ENCODE measurements around the gene PSTK.

PSTK gene

DNA sequence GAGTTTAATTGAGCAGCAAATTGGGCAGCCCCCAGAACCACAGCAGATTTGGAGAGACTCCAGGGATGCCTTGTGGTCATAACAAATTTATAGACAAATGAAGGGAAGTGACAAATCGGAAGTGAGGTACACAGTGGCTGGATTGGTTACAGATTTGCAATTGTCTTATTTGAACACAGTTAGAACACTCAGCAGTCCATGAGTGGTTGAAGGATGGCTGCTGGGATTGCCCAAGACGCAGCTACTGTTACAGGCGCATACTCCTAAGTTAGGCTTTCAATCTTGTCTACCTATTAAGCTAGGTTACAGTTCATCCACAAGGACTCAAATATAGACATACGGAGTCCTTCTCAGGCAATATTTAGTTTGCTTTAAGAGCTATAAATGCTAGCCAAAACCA is 36.0 kb downstream of the PSTK start:
- Histone ChIP-seq H3K27me3 (ENCODE audit: insufficient read depth, low read length, poor library complexity, severe bottlenecking) (no peaks in the 10 kb centered on the region), H3K4me1 (ENCODE audit: insufficient read depth, low read length, poor library complexity, severe bottlenecking) (no peaks in the 10 kb centered on the region), H3K9ac (ENCODE audit: low read depth, low read length, poor library complexity, severe bottlenecking) (no peak overlapping the region), H3K4me2 (ENCODE audit: low read depth, low read length, poor library complexity, severe bottlenecking) (no peak overlapping the region), H2AFZ (ENCODE audit: low read length) (no peak overlapping the region), H3K36me3 (ENCODE audit: insufficient read depth, low read length) (no peaks in the 10 kb centered on the region), H3F3A (ENCODE audit: low read depth) (no peaks in the 10 kb centered on the region), H4K20me1 (ENCODE audit: insufficient read depth, low read length, poor library complexity, severe bottlenecking) (no peaks in the 10 kb centered on the region), H3K79me2 (ENCODE audit: insufficient read depth, low read length) (no peaks in the 10 kb centered on the region), H3K9me2 (replicated peaks; ENCODE audit: low read depth, low read length) (no peaks in the 10 kb centered on the region), H3K9me3 (ENCODE audit: insufficient read depth, low read depth, low read length) (no peaks in the 10 kb centered on the region), H3K4me3 (ENCODE audit: low read length, poor library complexity, severe bottlenecking) (no peak overlapping the region)
- TF ChIP-seq, protein P1, sequence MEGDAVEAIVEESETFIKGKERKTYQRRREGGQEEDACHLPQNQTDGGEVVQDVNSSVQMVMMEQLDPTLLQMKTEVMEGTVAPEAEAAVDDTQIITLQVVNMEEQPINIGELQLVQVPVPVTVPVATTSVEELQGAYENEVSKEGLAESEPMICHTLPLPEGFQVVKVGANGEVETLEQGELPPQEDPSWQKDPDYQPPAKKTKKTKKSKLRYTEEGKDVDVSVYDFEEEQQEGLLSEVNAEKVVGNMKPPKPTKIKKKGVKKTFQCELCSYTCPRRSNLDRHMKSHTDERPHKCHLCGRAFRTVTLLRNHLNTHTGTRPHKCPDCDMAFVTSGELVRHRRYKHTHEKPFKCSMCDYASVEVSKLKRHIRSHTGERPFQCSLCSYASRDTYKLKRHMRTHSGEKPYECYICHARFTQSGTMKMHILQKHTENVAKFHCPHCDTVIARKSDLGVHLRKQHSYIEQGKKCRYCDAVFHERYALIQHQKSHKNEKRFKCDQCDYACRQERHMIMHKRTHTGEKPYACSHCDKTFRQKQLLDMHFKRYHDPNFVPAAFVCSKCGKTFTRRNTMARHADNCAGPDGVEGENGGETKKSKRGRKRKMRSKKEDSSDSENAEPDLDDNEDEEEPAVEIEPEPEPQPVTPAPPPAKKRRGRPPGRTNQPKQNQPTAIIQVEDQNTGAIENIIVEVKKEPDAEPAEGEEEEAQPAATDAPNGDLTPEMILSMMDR (conservative IDR thresholded peaks at IDR 0.05; ENCODE audit: low read length) = no peak
- no peak for TF ChIP-seq EZH2phosphoT487 (IDR thresholded peaks at IDR 0.05; ENCODE audit: borderline replicate concordance)

- Histone ChIP-seq H3F3A (ENCODE audit: low read depth) (no peaks in the 10 kb centered on the region), H3K36me3 (ENCODE audit: insufficient read depth, low read length) (no peaks in the 10 kb centered on the region), H4K20me1 (ENCODE audit: insufficient read depth, low read length, poor library complexity, severe bottlenecking) (no peaks in the 10 kb centered on the region), H3K9ac (ENCODE audit: low read depth, low read length, poor library complexity, severe bottlenecking) (no peak overlapping the region), H3K4me1 (ENCODE audit: insufficient read depth, low read length, poor library complexity, severe bottlenecking) (no peaks in the 10 kb centered on the region), H3K4me2 (ENCODE audit: low read depth, low read length, poor library complexity, severe bottlenecking) (no peak overlapping the region), H3K4me3 (ENCODE audit: low read length, poor library complexity, severe bottlenecking) (no peak overlapping the region), H3K9me2 (replicated peaks; ENCODE audit: low read depth, low read length) (no peaks in the 10 kb centered on the region), H3K27me3 (ENCODE audit: insufficient read depth, low read length, poor library complexity, severe bottlenecking) (no peaks in the 10 kb centered on the region), H3K9me3 (ENCODE audit: insufficient read depth, low read depth, low read length) (no peaks in the 10 kb centered on the region), H3K79me2 (ENCODE audit: insufficient read depth, low read length) (no peaks in the 10 kb centered on the region), H2AFZ (ENCODE audit: low read length) (no peak overlapping the region)
- no peak for TF ChIP-seq EZH2phosphoT487 (IDR thresholded peaks at IDR 0.05; ENCODE audit: borderline replicate concordance)
Measured at GRCh38 chr10:123017421-123018165, 37.4 kb downstream of the PSTK start.

GRCh38 chr10:123018531-123018930 is 38.3 kb downstream of the PSTK start:
- Histone ChIP-seq H3K4me3 (ENCODE audit: low read length, poor library complexity, severe bottlenecking) (no peak overlapping the region), H3K27me3 (ENCODE audit: insufficient read depth, low read length, poor library complexity, severe bottlenecking) (no peaks in the 10 kb centered on the region), H3K36me3 (ENCODE audit: insufficient read depth, low read length) (no peaks in the 10 kb centered on the region), H4K20me1 (ENCODE audit: insufficient read depth, low read length, poor library complexity, severe bottlenecking) (no peaks in the 10 kb centered on the region), H3K4me1 (ENCODE audit: insufficient read depth, low read length, poor library complexity, severe bottlenecking) (no peaks in the 10 kb centered on the region), H3K9me2 (replicated peaks; ENCODE audit: low read depth, low read length) (no peaks in the 10 kb centered on the region), H3K9ac (ENCODE audit: low read depth, low read length, poor library complexity, severe bottlenecking) (no peak overlapping the region), H3K79me2 (ENCODE audit: insufficient read depth, low read length) (no peaks in the 10 kb centered on the region), H3K9me3 (ENCODE audit: insufficient read depth, low read depth, low read length) (no peaks in the 10 kb centered on the region), H3K4me2 (ENCODE audit: low read depth, low read length, poor library complexity, severe bottlenecking) (no peak overlapping the region), H2AFZ (ENCODE audit: low read length) (no peak overlapping the region), H3F3A (ENCODE audit: low read depth) (no peaks in the 10 kb centered on the region)
- no peak for TF ChIP-seq EZH2phosphoT487 (IDR thresholded peaks at IDR 0.05; ENCODE audit: borderline replicate concordance)
- TF ChIP-seq, protein P1 (conservative IDR thresholded peaks at IDR 0.05; ENCODE audit: low read length) = no peak

DNA sequence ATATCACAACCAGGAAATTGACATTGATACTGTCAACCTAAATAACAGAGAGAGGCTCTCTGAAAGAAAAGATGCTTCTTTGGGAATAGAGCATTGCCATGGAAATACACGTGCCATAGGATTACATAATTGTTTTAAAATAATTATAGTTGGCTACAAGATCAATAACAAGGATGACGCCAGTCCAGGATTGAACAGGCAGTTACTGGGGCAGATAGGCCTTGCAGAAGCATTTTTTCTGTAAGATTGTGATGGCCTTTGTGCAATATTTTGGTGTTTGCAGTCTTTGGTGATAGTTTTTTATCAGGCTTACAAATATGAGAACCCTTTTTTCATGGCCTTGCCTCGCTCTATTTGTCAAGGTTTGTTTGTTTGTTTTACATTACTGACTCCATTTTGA is 39.1 kb downstream of the PSTK start:
- Histone ChIP-seq H4K20me1 (ENCODE audit: insufficient read depth, low read length, poor library complexity, severe bottlenecking) (no peaks in the 10 kb centered on the region), H3F3A (ENCODE audit: low read depth) (no peaks in the 10 kb centered on the region), H3K79me2 (ENCODE audit: insufficient read depth, low read length) (no peaks in the 10 kb centered on the region), H3K9me2 (replicated peaks; ENCODE audit: low read depth, low read length) (no peaks in the 10 kb centered on the region), H3K9ac (ENCODE audit: low read depth, low read length, poor library complexity, severe bottlenecking) (no peak overlapping the region), H3K27me3 (ENCODE audit: insufficient read depth, low read length, poor library complexity, severe bottlenecking) (no peaks in the 10 kb centered on the region), H3K9me3 (ENCODE audit: insufficient read depth, low read depth, low read length) (no peaks in the 10 kb centered on the region), H3K4me1 (ENCODE audit: insufficient read depth, low read length, poor library complexity, severe bottlenecking) (no peaks in the 10 kb centered on the region), H2AFZ (ENCODE audit: low read length) (no peak overlapping the region), H3K4me2 (ENCODE audit: low read depth, low read length, poor library complexity, severe bottlenecking) (no peak overlapping the region), H3K36me3 (ENCODE audit: insufficient read depth, low read length) (no peaks in the 10 kb centered on the region), H3K4me3 (ENCODE audit: low read length, poor library complexity, severe bottlenecking) (no peak overlapping the region)
- no peak for TF ChIP-seq EZH2phosphoT487 (IDR thresholded peaks at IDR 0.05; ENCODE audit: borderline replicate concordance)
- TF ChIP-seq, protein P1 (conservative IDR thresholded peaks at IDR 0.05; ENCODE audit: low read length) = no peak
